CD4-positive, alpha-beta T cell (primary cell): ENCODE data around the gene POGZ. TPM values are rescaled to one million over a fixed set of nuclear protein-coding genes. Genes with fewer than 3 reads are reported as not detected.
A peak's percentile ranks its signal among the peaks of the same experiment; 100 is the strongest.

Experiments
- ATAC-seq: fragments of 200-7000 bp; cut with Tn5 transposase; one replicate; pipeline ENCODE4 v1.10.0; 2022; ENCODE audit warnings: mild to moderate bottlenecking; ENCODE audit not compliant: poor library complexity
- CTCF ChIA-PET: fragments of 350-600 bp; sonication (Branson Sonifier 250); formaldehyde crosslinking; loops from one replicate; lab custom pipeline; 2021; ENCODE audit warnings: antibody characterized with exemption, inconsistent platforms; lab: Charles Lee
- POLR2A ChIA-PET: fragments of 350-600 bp; sonication (Branson Sonifier 250); formaldehyde crosslinking; loops from one replicate; lab custom pipeline; 2021; ENCODE audit warnings: antibody characterized with exemption, inconsistent platforms; lab: Charles Lee
- DNase-seq, 14 experiments: peaks; one replicate each; pipeline ENCODE4 v3.0.0-alpha.2; 2013 to 2020; ENCODE audit warnings: mixed read lengths in 2 of 14
- H3K27ac ChIP-seq, 2 donors: one replicate each; pipeline versions ENCODE4 v1.5.1 to v1.7.0; 2013; ENCODE audit warnings: low read length in 2 of 2, low read depth in 1 of 2, mild to moderate bottlenecking in 1 of 2
- H3K27me3 ChIP-seq, 2 experiments: 1 replicate in 1 of 2; 2 replicates in 1 of 2; pipeline versions ENCODE4 v1.6.1 to v1.7.0; 2013; ENCODE audit warnings: low read length in 2 of 2, control low read depth in 1 of 2, mild to moderate bottlenecking in 1 of 2, moderate library complexity in 1 of 2; ENCODE audit not compliant: insufficient read depth in 2 of 2, control insufficient read depth in 1 of 2
- H3K36me3 ChIP-seq: one replicate; pipeline ENCODE4 v1.6.1; 2013; ENCODE audit warnings: low read length, control low read depth; ENCODE audit not compliant: insufficient read depth
- H3K4me1 ChIP-seq: one replicate; pipeline ENCODE4 v1.6.1; 2013; ENCODE audit warnings: low read length, control low read depth; ENCODE audit not compliant: insufficient read depth
- H3K4me3 ChIP-seq: one replicate; pipeline ENCODE4 v1.5.1; 2013; ENCODE audit warnings: mild to moderate bottlenecking, low read length, moderate library complexity
- H3K9me3 ChIP-seq, 2 experiments: 1 replicate in 1 of 2; 2 replicates in 1 of 2; pipeline versions ENCODE4 v1.6.1 to v1.7.0; 2013; ENCODE audit warnings: low read length in 2 of 2, mild to moderate bottlenecking in 2 of 2, control low read depth in 1 of 2, moderate library complexity in 1 of 2; ENCODE audit not compliant: control insufficient read depth in 1 of 2, insufficient read depth in 1 of 2
- H3K27ac Mint-ChIP-seq: one replicate; pipeline ENCODE4 v1.8.0; 2020; ENCODE audit warnings: mixed read lengths
- H3K27me3 Mint-ChIP-seq: one replicate; pipeline ENCODE4 v1.8.0; 2021; ENCODE audit warnings: mixed read lengths
- H3K36me3 Mint-ChIP-seq: one replicate; pipeline ENCODE4 v1.8.0; 2021; ENCODE audit warnings: low read depth, mixed read lengths
- H3K4me1 Mint-ChIP-seq: one replicate; pipeline ENCODE4 v1.8.0; 2021; ENCODE audit warnings: low read depth, mixed read lengths
- H3K4me3 Mint-ChIP-seq: one replicate; pipeline ENCODE4 v1.8.0; 2020; ENCODE audit warnings: mild to moderate bottlenecking, mixed read lengths
- H3K9me3 Mint-ChIP-seq: one replicate; pipeline ENCODE4 v1.8.0; 2020; ENCODE audit warnings: mixed read lengths
- intact Hi-C, 2 experiments: fragments of 100-400 bp; cut with DNase I in 1 of 2; cut with micrococcal nuclease in 1 of 2; formaldehyde crosslinking; loops; one replicate each; pipeline versions ENCODE4 v1.15.1 to v1.9.0; 2023 to 2025; cut with DNase I, micrococcal nuclease
- total RNA-seq, 174 experiments: library from RNA in 2 of 174; stranded (reverse) in 2 of 174; gene quantifications; one replicate each; pipeline ENCODE4 v1.2.3 and lab custom pipeline; 2021 to 2026
- TF ChIP-seq, protein P1 (sequence below): fragments of 200-600 bp; IDR thresholded peaks from one replicate; pipeline ENCODE4 v1.8.0; 2022; ENCODE audit warnings: antibody characterized with exemption, mild to moderate bottlenecking

POGZ gene
- total RNA-seq, 2 experiments from 2014 or later = 97.8 to 99.4 TPM

DNA sequence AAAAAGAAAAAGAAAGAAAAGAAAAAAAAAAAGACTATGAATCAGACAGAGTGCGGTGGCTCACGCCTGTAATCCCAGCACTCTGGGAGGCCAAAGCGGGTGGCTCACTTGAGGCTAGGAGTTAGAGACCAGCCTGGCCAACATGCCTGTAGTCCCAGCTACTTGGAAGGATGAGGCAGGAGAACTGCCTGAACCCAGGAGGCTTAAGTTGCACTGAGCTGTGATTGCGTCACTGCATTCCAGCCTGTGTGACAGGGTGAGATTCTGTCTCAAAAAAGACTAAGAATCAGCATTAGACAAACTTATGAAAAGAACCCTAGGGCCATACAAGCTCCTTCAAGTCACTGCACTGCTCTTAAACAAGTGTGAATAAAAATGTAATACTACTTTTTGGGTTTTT lies 43.1 kb downstream of the POGZ start:
- Mint-ChIP-seq H3K27ac (no peak overlapping the region), H3K27me3 (no peaks in the 10 kb centered on the region), H3K36me3 (peaks cover 84% of the 10 kb centered on the region), H3K9me3 (no peaks in the 10 kb centered on the region), H3K4me3 (no peak overlapping the region), H3K4me1 (no peaks in the 10 kb centered on the region)
- ATAC-seq = no peak
- intact Hi-C loops = no loop called here
- ChIA-PET CTCF (interaction anchor here (1.0 kb wide), 1 partner anchor 194 kb away, joined by 3 read pairs; no protein-coding TSS in a partner anchor), POLR2A (interaction anchor here (0.6 kb wide), 1 partner anchor 28 kb away, joined by 5 read pairs; no protein-coding TSS in a partner anchor)
- Histone ChIP-seq H3K4me3 (no peak overlapping the region), H3K9me3 (no peaks in the 10 kb centered on the region), H3K27ac (no peak overlapping the region), H3K36me3 (peaks cover 67% of the 10 kb centered on the region), H3K4me1 (no peaks in the 10 kb centered on the region), H3K27me3 (no peaks in the 10 kb centered on the region)
- DNase-seq = no peak
- TF ChIP-seq, protein P1, sequence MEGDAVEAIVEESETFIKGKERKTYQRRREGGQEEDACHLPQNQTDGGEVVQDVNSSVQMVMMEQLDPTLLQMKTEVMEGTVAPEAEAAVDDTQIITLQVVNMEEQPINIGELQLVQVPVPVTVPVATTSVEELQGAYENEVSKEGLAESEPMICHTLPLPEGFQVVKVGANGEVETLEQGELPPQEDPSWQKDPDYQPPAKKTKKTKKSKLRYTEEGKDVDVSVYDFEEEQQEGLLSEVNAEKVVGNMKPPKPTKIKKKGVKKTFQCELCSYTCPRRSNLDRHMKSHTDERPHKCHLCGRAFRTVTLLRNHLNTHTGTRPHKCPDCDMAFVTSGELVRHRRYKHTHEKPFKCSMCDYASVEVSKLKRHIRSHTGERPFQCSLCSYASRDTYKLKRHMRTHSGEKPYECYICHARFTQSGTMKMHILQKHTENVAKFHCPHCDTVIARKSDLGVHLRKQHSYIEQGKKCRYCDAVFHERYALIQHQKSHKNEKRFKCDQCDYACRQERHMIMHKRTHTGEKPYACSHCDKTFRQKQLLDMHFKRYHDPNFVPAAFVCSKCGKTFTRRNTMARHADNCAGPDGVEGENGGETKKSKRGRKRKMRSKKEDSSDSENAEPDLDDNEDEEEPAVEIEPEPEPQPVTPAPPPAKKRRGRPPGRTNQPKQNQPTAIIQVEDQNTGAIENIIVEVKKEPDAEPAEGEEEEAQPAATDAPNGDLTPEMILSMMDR = no peak

DNA sequence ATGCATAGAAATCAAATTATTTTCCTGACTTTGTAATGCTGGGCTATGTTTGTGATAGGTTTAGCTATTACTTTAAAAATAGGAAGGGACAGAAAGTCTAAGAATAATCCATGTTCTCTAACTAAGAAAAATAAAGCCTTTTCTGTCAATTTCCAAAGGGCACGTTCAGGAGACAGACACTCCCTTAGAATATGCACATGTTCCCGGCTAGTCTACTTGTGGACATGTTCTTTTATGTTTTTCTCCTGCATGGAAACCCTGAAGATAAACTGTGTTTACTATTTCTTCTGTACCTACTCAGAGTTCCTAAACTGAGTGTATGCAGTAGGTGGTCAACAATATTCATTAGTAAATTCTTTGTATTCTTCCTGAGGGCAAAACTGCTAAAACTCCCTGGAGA lies 47.4 kb downstream of the POGZ start:
- CTCF ChIA-PET = interaction anchor here (0.9 to 1.4 kb wide), 2 partner anchors 9 to 26 kb away, joined by 3 read pairs; no protein-coding TSS in a partner anchor
- Mint-ChIP-seq H3K4me1 (no peaks in the 10 kb centered on the region), H3K27me3 (no peaks in the 10 kb centered on the region), H3K4me3 (no peak overlapping the region), H3K36me3 (peaks cover 92% of the 10 kb centered on the region), H3K27ac (peak overlapping the region; percentile 7), H3K9me3 (no peaks in the 10 kb centered on the region)
- TF ChIP-seq, protein P1 = no peak
- Histone ChIP-seq H3K27ac (no peak overlapping the region), H3K36me3 (peaks cover 79% of the 10 kb centered on the region), H3K9me3 (no peaks in the 10 kb centered on the region), H3K4me1 (no peaks in the 10 kb centered on the region), H3K4me3 (no peak overlapping the region), H3K27me3 (no peaks in the 10 kb centered on the region)
- POLR2A ChIA-PET = interaction anchor here (1.1 kb wide), 1 partner anchor 12 kb away, joined by 4 read pairs; the partner anchor contains the start of gene PSMB4
- no peak for DNase-seq
- no peak for ATAC-seq
- intact Hi-C loops = no loop called here

DNA sequence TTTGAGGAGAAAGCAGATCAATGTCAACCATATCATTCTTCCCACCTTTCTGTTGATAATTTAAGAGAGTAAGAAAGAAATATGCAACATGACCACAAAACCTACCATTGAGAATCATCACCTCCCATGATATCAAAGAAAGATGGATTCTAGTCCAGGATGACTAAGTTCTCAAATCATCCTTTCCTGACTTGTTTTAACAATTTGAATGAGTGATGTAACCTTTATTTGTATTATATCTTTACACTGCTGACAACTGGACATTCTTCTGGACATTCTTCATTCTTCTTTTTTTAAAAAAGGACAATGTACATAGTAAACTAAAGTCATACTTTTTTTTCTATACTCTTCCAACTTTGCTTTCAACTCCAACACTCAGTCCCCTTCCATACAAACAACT lies 50.4 kb downstream of the POGZ start:
- TF ChIP-seq, protein P1 = no peak
- Histone ChIP-seq H3K36me3 (peaks cover 85% of the 10 kb centered on the region), H3K27ac (no peak overlapping the region), H3K27me3 (no peaks in the 10 kb centered on the region), H3K9me3 (no peaks in the 10 kb centered on the region), H3K4me1 (no peaks in the 10 kb centered on the region), H3K4me3 (no peak overlapping the region)
- Mint-ChIP-seq H3K36me3 (peaks cover 94% of the 10 kb centered on the region), H3K4me1 (no peaks in the 10 kb centered on the region), H3K27ac (no peak overlapping the region), H3K9me3 (no peaks in the 10 kb centered on the region), H3K27me3 (no peaks in the 10 kb centered on the region), H3K4me3 (no peak overlapping the region)
- ATAC-seq (no peak), DNase-seq (no peak)
- POLR2A ChIA-PET = no interaction called here
- CTCF ChIA-PET = no interaction called here
- intact Hi-C loops = no loop called here
